ENCODE results near the gene BAHCC1.

GRCh38 chr17:81350320-81350890, 44.9 kb upstream of the BAHCC1 start:
- TF ChIP-seq CTCF (IDR thresholded peaks at IDR 0.05; ENCODE audit: low read length) (no peak), EZH2 (IDR thresholded peaks at IDR 0.05; ENCODE audit: borderline replicate concordance, low read length) (no peak)

Measured in OCI-LY1 (cell line).